Activated CD8-positive, alpha-beta memory T cell treated with anti-CD3 and anti-CD28 coated beads, Interleukin-2, amount 10 ng/mL, durations not matched to agents 7 days and 5 days (primary cell): ENCODE data around the gene IL15RA. TPM values are rescaled to one million over a fixed set of nuclear protein-coding genes. Genes with fewer than 3 reads are reported as not detected.
A peak's percentile ranks its signal among the peaks of the same experiment; 100 is the strongest.
"Not testable (repeated sequence)": the region's sequence is repeated elsewhere in the genome, so short reads cannot be mapped to it uniquely, and the experiment has no call there.

Source experiments
- ATAC-seq: fragments of 150-1000 bp; cut with Tn5 transposase; one replicate; pipeline ENCODE4 v1.10.0; 2021; ENCODE audit warnings: moderate library complexity
- CTCF ChIA-PET: fragments of 350-600 bp; sonication (Branson Sonifier 250); formaldehyde crosslinking; loops from one replicate; lab custom pipeline; 2021; ENCODE audit warnings: antibody characterized with exemption; lab: Charles Lee
- DNase-seq: peaks from one replicate; pipeline ENCODE4 v3.0.0-alpha.2; 2020
- H3K27ac Mint-ChIP-seq: one replicate; pipeline ENCODE4 v1.8.0; 2021; ENCODE audit warnings: mild to moderate bottlenecking, mixed read lengths
- H3K27me3 Mint-ChIP-seq: one replicate; pipeline ENCODE4 v1.8.0; 2021; ENCODE audit warnings: mixed read lengths
- H3K36me3 Mint-ChIP-seq: one replicate; pipeline ENCODE4 v1.8.0; 2021; ENCODE audit warnings: mild to moderate bottlenecking, mixed read lengths
- H3K4me1 Mint-ChIP-seq: one replicate; pipeline ENCODE4 v1.8.0; 2021; ENCODE audit warnings: mixed read lengths
- H3K4me3 Mint-ChIP-seq: one replicate; pipeline ENCODE4 v1.8.0; 2021; ENCODE audit warnings: mild to moderate bottlenecking, moderate library complexity, mixed read lengths
- H3K9me3 Mint-ChIP-seq: one replicate; pipeline ENCODE4 v1.8.0; 2022; ENCODE audit warnings: low read depth, mixed read lengths
- total RNA-seq, 2 experiments: library from RNA; stranded (reverse); gene quantifications; one replicate each; pipeline ENCODE4 v1.2.3, GENCODE V29; 2021

The IL15RA gene
- total RNA-seq, 2 experiments from 2014 or later: 31.1 to 31.7 TPM

- H3K4me1 Mint-ChIP-seq: no peaks in the 10 kb centered on the region
- ATAC-seq (no peak), DNase-seq (no peak)
- H3K27ac Mint-ChIP-seq: no peak overlapping the region
- H3K27me3 Mint-ChIP-seq: no peaks in the 10 kb centered on the region
- H3K4me3 Mint-ChIP-seq: no peak overlapping the region
- peaks cover 17% of the 10 kb centered on the region for H3K36me3 Mint-ChIP-seq
- H3K9me3 Mint-ChIP-seq: no peaks in the 10 kb centered on the region
- CTCF ChIA-PET: no interaction called here
Measured at GRCh38 chr10:5951721-5952407, 25.5 kb downstream of the IL15RA start.

GRCh38 chr10:5951167-5951711 is 26.1 kb downstream of the IL15RA start:
- no peak for DNase-seq
- ATAC-seq: no peak

GRCh38 chr10:5949009-5949759 is 28.2 kb downstream of the IL15RA start:
- Mint-ChIP-seq H3K36me3 (peaks cover 13% of the 10 kb centered on the region), H3K4me1 (peaks cover 5% of the 10 kb centered on the region), H3K27me3 (no peaks in the 10 kb centered on the region), H3K9me3 (no peaks in the 10 kb centered on the region), H3K4me3 (no peak overlapping the region), H3K27ac (no peak overlapping the region)
- CTCF ChIA-PET: interaction anchor here (0.9 to 1.1 kb wide), 2 partner anchors 22 to 27 kb away, joined by 3 read pairs; no protein-coding TSS in a partner anchor
- ATAC-seq: no peak
- peak; percentile 55 for DNase-seq

More at GRCh38 chr10:5951167-5951711, 26.1 kb downstream of the IL15RA start:
- peaks cover 14% of the 10 kb centered on the region for H3K36me3 Mint-ChIP-seq
- no peak overlapping the region for H3K4me3 Mint-ChIP-seq
- no peak overlapping the region for H3K27ac Mint-ChIP-seq
- H3K9me3 Mint-ChIP-seq: no peaks in the 10 kb centered on the region
- H3K27me3 Mint-ChIP-seq: no peaks in the 10 kb centered on the region
- no peaks in the 10 kb centered on the region for H3K4me1 Mint-ChIP-seq
- CTCF ChIA-PET: no interaction called here

- Mint-ChIP-seq H3K36me3 (peaks cover 10% of the 10 kb centered on the region), H3K4me1 (peaks cover 5% of the 10 kb centered on the region), H3K9me3 (no peaks in the 10 kb centered on the region), H3K27me3 (no peaks in the 10 kb centered on the region), H3K27ac (no peak overlapping the region), H3K4me3 (no peak overlapping the region)
- DNase-seq (no peak), ATAC-seq (no peak)
- CTCF ChIA-PET: no interaction called here
Measured at GRCh38 chr10:5948208-5948585, 29.1 kb downstream of the IL15RA start.

GRCh38 chr10:5947471-5948207 is 29.7 kb downstream of the IL15RA start:
- no peak overlapping the region for H3K4me3 Mint-ChIP-seq
- H3K9me3 Mint-ChIP-seq: no peaks in the 10 kb centered on the region
- peaks cover 5% of the 10 kb centered on the region for H3K4me1 Mint-ChIP-seq
- CTCF ChIA-PET: no interaction called here
- DNase-seq: no peak
- peaks cover 7% of the 10 kb centered on the region for H3K36me3 Mint-ChIP-seq
- no peak for ATAC-seq
- no peaks in the 10 kb centered on the region for H3K27me3 Mint-ChIP-seq
- H3K27ac Mint-ChIP-seq: no peak overlapping the region

- Mint-ChIP-seq H3K27ac (no peak overlapping the region), H3K27me3 (no peaks in the 10 kb centered on the region), H3K36me3 (peaks cover 3% of the 10 kb centered on the region), H3K4me3 (no peak overlapping the region), H3K4me1 (peaks cover 5% of the 10 kb centered on the region), H3K9me3 (no peaks in the 10 kb centered on the region)
- no peak for DNase-seq
- CTCF ChIA-PET: no interaction called here
- ATAC-seq: no peak
Measured at GRCh38 chr10:5946786-5947185, 30.6 kb downstream of the IL15RA start.

- H3K27me3 Mint-ChIP-seq, CTCF ChIA-PET, H3K9me3 Mint-ChIP-seq, H3K4me3 Mint-ChIP-seq, DNase-seq, H3K4me1 Mint-ChIP-seq, ATAC-seq, H3K36me3 Mint-ChIP-seq, H3K27ac Mint-ChIP-seq: not testable (repeated sequence)
Measured at GRCh38 chr10:5946419-5946775, 30.9 kb downstream of the IL15RA start.

GRCh38 chr10:5945561-5946418 is 31.6 kb downstream of the IL15RA start:
- Mint-ChIP-seq H3K27ac (no peak overlapping the region), H3K9me3 (no peaks in the 10 kb centered on the region), H3K36me3 (peaks cover 2% of the 10 kb centered on the region), H3K4me1 (peaks cover 5% of the 10 kb centered on the region), H3K4me3 (no peak overlapping the region), H3K27me3 (no peaks in the 10 kb centered on the region)
- CTCF ChIA-PET: no interaction called here
- ATAC-seq (no peak), DNase-seq (no peak)

- Mint-ChIP-seq H3K4me1 (peaks cover 5% of the 10 kb centered on the region), H3K9me3 (no peaks in the 10 kb centered on the region), H3K27ac (no peak overlapping the region), H3K36me3 (peaks cover 2% of the 10 kb centered on the region), H3K27me3 (no peaks in the 10 kb centered on the region), H3K4me3 (no peak overlapping the region)
- no peak for DNase-seq
- no peak for ATAC-seq
- CTCF ChIA-PET: no interaction called here
Measured at GRCh38 chr10:5945190-5945509, 32.2 kb downstream of the IL15RA start.

- no peak overlapping the region for H3K27ac Mint-ChIP-seq
- no peaks in the 10 kb centered on the region for H3K36me3 Mint-ChIP-seq
- no peaks in the 10 kb centered on the region for H3K27me3 Mint-ChIP-seq
- peaks cover 5% of the 10 kb centered on the region for H3K4me1 Mint-ChIP-seq
- DNase-seq (no peak), ATAC-seq (no peak)
- no peaks in the 10 kb centered on the region for H3K9me3 Mint-ChIP-seq
- no peak overlapping the region for H3K4me3 Mint-ChIP-seq
- CTCF ChIA-PET: no interaction called here
Measured at GRCh38 chr10:5944389-5945189, 32.8 kb downstream of the IL15RA start.

- DNase-seq (no peak), ATAC-seq (no peak)
- Mint-ChIP-seq H3K9me3 (no peaks in the 10 kb centered on the region), H3K4me3 (no peak overlapping the region), H3K4me1 (peaks cover 5% of the 10 kb centered on the region), H3K36me3 (no peaks in the 10 kb centered on the region), H3K27me3 (no peaks in the 10 kb centered on the region), H3K27ac (no peak overlapping the region)
- CTCF ChIA-PET: no interaction called here
Measured at GRCh38 chr10:5943536-5943935, 33.8 kb downstream of the IL15RA start.

- H3K9me3 Mint-ChIP-seq: no peaks in the 10 kb centered on the region
- H3K36me3 Mint-ChIP-seq: peaks cover 6% of the 10 kb centered on the region
- H3K27ac Mint-ChIP-seq: no peak overlapping the region
- ATAC-seq (no peak), DNase-seq (no peak)
- peaks cover 5% of the 10 kb centered on the region for H3K4me1 Mint-ChIP-seq
- no peaks in the 10 kb centered on the region for H3K27me3 Mint-ChIP-seq
- CTCF ChIA-PET: no interaction called here
- no peak overlapping the region for H3K4me3 Mint-ChIP-seq
Measured at GRCh38 chr10:5942474-5942873, 34.9 kb downstream of the IL15RA start.
